ENCODE data around the gene F8A1.
"Not testable (repeated sequence)": the region's sequence is repeated elsewhere in the genome, so short reads cannot be mapped to it uniquely, and the experiment has no call there.

F8A1 gene

DNA sequence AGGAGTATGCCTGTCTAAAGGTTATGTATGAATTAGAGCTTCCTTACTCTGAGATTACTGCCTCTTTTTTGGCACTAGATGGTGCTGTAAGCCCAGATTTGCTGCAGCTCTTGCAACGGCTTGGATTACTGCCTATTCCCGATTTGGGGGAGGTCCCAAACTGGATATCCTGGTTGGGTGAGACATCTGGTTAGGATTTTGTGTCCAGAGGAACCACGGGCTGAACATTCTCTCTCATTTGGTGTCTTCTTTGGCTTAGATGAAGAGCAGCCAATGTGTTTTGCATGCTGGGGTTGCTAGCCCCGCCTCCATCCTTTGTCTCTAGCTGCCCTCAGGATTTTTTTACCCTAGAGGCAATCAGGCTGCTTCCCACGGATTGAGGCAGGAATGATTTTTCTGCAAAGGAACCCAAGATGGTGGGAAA is 31.9 kb downstream of the F8A1 start:
- peak overlapping the region; percentile 26 for H3K4me3 ChIP-seq (ENCODE audit: low read depth, low read length)

DNA sequence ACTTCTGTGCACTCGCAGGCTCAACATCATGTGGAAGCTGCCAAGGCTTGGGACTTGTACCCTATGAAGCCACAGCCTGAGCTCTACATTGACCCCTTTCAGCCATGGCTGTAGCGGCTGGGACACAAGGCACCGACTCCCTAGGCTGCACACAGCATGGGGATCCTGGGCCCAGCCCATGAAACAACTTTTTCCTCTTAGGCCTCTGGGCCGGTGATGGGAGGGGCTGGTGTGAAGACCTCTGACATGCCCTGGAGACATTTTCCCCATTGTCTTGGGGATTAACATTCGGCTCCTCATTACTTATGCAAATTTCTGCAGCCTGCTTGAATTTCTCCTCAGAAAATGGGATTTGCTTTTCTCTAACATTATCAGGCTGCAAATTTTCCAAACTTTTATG is 38.6 kb downstream of the F8A1 start:
- not testable (repeated sequence) for H3K4me3 ChIP-seq (ENCODE audit: low read depth, low read length)

More for the DNA sequence above, 31.9 kb downstream of the F8A1 start:
- TF ChIP-seq, protein P1, sequence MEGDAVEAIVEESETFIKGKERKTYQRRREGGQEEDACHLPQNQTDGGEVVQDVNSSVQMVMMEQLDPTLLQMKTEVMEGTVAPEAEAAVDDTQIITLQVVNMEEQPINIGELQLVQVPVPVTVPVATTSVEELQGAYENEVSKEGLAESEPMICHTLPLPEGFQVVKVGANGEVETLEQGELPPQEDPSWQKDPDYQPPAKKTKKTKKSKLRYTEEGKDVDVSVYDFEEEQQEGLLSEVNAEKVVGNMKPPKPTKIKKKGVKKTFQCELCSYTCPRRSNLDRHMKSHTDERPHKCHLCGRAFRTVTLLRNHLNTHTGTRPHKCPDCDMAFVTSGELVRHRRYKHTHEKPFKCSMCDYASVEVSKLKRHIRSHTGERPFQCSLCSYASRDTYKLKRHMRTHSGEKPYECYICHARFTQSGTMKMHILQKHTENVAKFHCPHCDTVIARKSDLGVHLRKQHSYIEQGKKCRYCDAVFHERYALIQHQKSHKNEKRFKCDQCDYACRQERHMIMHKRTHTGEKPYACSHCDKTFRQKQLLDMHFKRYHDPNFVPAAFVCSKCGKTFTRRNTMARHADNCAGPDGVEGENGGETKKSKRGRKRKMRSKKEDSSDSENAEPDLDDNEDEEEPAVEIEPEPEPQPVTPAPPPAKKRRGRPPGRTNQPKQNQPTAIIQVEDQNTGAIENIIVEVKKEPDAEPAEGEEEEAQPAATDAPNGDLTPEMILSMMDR (IDR thresholded peaks at IDR 0.05; ENCODE audit: borderline replicate concordance, insufficient read depth, low read depth, low read length) = peak; percentile 66
